Measurements from ENCODE around the gene CXCR5.

Gene CXCR5

GRCh38 chr11:118857385-118857784 is 26.3 kb upstream of the CXCR5 start:
- TF ChIP-seq CTCF (IDR thresholded peaks at IDR 0.05), result no peak
- Histone ChIP-seq H3K27ac (no peak overlapping the region), H3K4me3 (no peak overlapping the region)
- no peak for DNase-seq (ENCODE audit: low spot score)

GRCh38 chr11:118859973-118860372 is 23.7 kb upstream of the CXCR5 start:
- DNase-seq (ENCODE audit: low spot score), result no peak
- Histone ChIP-seq H3K27ac (no peak overlapping the region), H3K4me3 (no peak overlapping the region)
- TF ChIP-seq CTCF (IDR thresholded peaks at IDR 0.05), result no peak

GRCh38 chr11:118868659-118869058 is 15.0 kb upstream of the CXCR5 start:
- peak overlapping the region; percentile 46 to 94 for H3K27ac ChIP-seq
- H3K4me3 ChIP-seq, result no peak overlapping the region
- TF ChIP-seq CTCF (IDR thresholded peaks at IDR 0.05), result no peak
- no peak for DNase-seq (ENCODE audit: low spot score)

- DNase-seq (ENCODE audit: low spot score), result peak; percentile 94
- H3K27ac ChIP-seq, result peak overlapping the region; percentile 94 to 95
- H3K4me3 ChIP-seq, result peak overlapping the region; percentile 56
Observed at GRCh38 chr11:118870396-118871343, 13.0 kb upstream of the CXCR5 start.

GRCh38 chr11:118872403-118872821 is 11.3 kb upstream of the CXCR5 start:
- Histone ChIP-seq H3K4me3 (no peak overlapping the region), H3K27ac (no peak overlapping the region)
- no peak for DNase-seq (ENCODE audit: low spot score)
- TF ChIP-seq CTCF (IDR thresholded peaks at IDR 0.05), result no peak

More at GRCh38 chr11:118870396-118871343, 13.0 kb upstream of the CXCR5 start:
- no peak for TF ChIP-seq CTCF (IDR thresholded peaks at IDR 0.05)

GRCh38 chr11:118873804-118874203 is 9.9 kb upstream of the CXCR5 start:
- Histone ChIP-seq H3K27ac (no peak overlapping the region), H3K4me3 (no peak overlapping the region)
- DNase-seq (ENCODE audit: low spot score), result no peak
- no peak for TF ChIP-seq CTCF (IDR thresholded peaks at IDR 0.05)

GRCh38 chr11:118876286-118876685 is 7.4 kb upstream of the CXCR5 start:
- Histone ChIP-seq H3K4me3 (no peak overlapping the region), H3K27ac (peak overlapping the region in 1 of 2 donors; percentile 16)
- TF ChIP-seq CTCF (IDR thresholded peaks at IDR 0.05), result no peak
- no peak for DNase-seq (ENCODE audit: low spot score)
